ENCODE data around the gene MAFF.
A peak's percentile ranks its signal among the peaks of the same experiment; 100 is the strongest.

The MAFF gene

DNA sequence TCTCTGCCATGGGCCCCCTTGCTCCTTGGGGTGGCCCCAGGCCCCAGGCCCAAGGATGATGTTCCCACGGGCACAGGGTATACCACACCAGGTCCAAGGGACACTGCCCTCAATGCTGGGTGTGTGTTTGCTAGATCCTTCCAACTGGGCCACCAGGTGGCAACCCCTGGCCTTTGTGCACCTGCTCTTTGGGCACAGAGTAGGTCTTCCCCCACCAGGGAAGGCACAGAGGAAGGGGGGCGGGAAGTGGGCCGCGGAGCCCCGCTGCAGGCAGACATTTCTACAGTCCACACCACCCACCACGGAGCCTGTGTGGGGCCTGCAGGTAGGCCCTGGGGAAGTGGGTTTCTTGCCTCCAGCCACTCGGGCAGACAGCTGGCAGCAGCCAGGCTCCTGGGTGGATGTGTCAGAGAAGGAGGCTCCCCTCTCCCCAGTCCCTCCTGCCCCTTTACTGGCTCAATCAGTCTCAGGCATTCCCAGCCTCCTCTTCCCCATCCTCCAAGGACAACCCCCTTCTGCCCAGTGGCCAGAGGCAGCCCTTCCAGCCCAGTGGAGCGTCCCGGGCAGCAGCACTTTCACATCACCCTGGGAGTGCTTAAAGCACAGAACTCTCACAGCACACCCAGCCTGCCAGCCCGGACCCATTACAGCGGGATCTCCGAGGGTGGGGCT is 21.6 kb downstream of the MAFF start:
- no peak for DNase-seq (ENCODE audit: extremely low read depth, low read depth)
- TF ChIP-seq, protein P1, sequence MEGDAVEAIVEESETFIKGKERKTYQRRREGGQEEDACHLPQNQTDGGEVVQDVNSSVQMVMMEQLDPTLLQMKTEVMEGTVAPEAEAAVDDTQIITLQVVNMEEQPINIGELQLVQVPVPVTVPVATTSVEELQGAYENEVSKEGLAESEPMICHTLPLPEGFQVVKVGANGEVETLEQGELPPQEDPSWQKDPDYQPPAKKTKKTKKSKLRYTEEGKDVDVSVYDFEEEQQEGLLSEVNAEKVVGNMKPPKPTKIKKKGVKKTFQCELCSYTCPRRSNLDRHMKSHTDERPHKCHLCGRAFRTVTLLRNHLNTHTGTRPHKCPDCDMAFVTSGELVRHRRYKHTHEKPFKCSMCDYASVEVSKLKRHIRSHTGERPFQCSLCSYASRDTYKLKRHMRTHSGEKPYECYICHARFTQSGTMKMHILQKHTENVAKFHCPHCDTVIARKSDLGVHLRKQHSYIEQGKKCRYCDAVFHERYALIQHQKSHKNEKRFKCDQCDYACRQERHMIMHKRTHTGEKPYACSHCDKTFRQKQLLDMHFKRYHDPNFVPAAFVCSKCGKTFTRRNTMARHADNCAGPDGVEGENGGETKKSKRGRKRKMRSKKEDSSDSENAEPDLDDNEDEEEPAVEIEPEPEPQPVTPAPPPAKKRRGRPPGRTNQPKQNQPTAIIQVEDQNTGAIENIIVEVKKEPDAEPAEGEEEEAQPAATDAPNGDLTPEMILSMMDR (IDR thresholded peaks at IDR 0.05; ENCODE audit: low read depth, low read length, missing control alignments): no peak
- no peak overlapping the region for H3K4me3 ChIP-seq (replicated peaks; ENCODE audit: low read depth, low read length)

DNA sequence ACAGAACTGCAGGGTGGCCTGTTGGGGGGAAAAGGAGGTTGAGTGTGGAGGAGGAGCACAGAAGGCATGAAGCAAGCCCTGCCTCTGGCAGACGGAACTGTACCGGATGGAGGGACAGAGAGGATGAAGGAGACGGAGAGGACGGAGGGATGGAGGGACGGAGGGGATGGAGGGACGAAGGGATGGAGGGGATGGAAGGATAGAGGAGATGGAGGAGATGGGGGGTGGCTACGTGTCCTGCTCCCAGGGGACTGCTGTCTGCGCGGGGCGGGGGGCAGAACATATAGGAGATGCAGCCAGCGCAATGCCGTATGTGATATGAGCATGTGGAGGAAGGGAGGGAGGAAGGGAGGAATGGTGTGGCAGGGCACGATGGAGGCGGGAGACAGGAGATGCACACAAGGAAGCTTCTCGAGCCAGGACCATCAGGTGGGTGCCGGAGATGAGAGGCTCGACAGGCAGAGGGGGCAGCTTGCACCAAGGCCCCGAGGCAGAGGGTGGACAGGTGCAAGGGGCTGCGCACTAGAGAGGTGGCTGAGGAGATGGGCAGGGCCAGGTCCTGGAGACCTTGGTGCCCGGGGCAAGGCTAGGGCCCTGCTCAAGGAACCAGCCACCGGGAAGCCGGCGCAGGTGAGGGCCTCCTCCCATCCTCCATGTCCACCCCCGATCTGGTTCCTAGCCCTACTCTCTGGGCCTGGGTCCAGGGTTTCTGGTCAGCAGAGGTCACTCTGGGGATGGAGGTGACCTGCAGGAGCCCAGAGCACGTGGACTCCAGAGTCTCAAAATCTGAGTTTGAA is 25.3 kb downstream of the MAFF start:
- H3K4me3 ChIP-seq (replicated peaks; ENCODE audit: low read depth, low read length): no peak overlapping the region
- DNase-seq (ENCODE audit: extremely low read depth, low read depth): no peak

DNA sequence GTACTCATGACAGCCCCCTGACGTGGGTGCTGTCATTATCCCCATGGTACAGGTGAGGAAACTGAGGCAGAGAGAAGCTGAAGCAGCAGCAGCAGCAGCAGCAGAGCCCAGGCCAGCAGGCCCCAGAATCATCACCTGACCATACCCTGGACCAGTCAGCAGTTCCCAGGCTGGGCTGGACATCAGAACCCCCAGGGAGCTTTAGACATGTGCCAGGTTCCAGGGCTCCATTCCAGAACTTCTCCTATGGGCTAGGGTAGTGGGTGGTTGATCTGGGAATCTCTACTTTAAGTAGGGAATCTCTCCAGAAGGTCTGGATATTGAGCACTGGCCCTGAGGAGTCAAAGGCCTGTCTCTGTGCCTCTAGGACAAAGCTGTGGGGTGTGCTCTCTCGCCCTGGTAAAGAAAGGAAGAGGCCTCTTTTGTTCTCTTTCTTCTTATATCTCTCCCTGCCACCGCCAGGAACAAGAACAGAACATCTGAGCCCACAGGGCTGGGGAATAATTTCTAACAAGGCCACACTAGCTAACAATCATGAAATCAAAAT is 26.6 kb downstream of the MAFF start:
- no peak for DNase-seq (ENCODE audit: extremely low read depth, low read depth)
- H3K4me3 ChIP-seq (replicated peaks; ENCODE audit: low read depth, low read length): no peak overlapping the region
- TF ChIP-seq, protein P1 (IDR thresholded peaks at IDR 0.05; ENCODE audit: low read depth, low read length, missing control alignments): no peak

More for the DNA sequence above, 25.3 kb downstream of the MAFF start:
- TF ChIP-seq, protein P1 (IDR thresholded peaks at IDR 0.05; ENCODE audit: low read depth, low read length, missing control alignments): no peak

DNA sequence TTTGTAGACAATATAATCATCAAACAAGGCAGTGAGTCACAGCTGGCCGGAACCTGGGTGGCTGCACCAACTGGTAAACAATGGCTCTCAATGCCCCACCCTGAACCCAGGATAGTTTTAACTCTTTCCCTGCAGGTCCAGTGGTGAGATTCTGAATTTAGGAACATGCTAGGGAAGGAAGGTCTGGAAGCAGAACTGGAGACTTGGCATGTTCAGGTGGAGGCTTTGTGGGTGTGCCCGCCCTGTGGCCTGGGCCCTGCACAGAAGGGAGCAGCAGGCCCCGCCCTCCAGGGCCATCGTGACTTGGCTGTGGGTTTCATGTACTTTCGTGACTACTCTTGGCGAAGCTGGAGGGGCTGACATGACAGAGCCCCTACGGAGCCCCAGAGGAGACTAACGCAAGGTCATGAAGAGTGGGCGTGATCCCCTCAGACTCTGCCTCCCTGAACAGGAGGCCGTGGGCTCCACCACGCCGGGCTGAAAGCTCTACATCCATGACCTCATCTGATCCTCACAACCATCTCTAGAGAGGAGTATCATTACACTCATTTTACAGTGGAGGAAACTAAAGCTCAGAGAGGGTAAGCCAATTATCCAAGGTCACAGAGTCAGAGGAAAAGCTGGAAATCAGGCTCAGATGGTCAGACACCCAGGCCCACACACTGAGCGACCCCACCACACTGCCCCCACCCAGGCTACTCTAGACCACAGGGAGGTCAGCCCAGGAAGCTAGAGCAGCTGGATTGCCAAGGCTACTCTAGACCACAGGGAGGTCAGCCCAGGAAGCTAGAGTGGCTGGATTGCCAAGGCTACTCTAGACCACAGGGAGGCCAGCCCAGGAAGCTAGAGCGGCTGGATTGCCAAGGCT is 27.3 kb downstream of the MAFF start:
- TF ChIP-seq, protein P1 (IDR thresholded peaks at IDR 0.05; ENCODE audit: low read depth, low read length, missing control alignments): no peak
- no peak for DNase-seq (ENCODE audit: extremely low read depth, low read depth)
- H3K4me3 ChIP-seq (replicated peaks; ENCODE audit: low read depth, low read length): no peak overlapping the region

DNA sequence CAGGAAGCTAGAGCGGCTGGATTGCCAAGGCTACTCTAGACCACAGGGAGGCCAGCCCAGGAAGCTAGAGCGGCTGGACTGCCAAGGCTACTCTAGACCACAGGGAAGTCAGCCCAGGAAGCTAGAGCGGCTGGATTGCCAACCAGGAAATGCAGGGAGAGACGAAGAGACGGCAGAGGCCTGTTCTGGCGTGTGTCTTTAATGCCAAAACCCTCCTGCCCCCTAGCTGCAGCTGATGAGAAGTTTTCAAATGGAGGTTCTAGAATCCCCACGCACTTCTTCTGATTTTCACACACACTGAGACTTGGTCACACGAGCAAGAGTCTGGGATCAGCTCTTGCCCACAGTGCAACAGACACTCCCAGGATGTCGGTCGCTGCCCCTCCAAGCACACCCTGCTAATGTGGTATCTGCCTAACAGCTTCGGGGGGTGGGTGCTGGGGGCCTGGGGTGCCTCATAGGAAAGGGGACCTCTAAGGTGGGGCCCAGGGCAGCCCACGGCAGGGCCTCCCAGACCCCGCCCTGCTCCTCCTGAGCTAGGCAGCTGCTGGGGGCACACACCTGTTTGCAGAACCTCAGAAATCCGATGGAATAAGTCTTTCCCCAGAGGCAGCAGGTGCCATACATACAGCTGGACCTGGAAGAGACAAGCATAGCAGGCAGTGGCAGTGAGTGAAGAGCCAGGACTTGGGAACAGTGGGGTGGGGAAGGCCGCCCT is 28.5 kb downstream of the MAFF start:
- DNase-seq (ENCODE audit: extremely low read depth, low read depth): peak; percentile 44

More for the DNA sequence above, 28.5 kb downstream of the MAFF start:
- H3K4me3 ChIP-seq (replicated peaks; ENCODE audit: low read depth, low read length): no peak overlapping the region
- TF ChIP-seq, protein P1 (IDR thresholded peaks at IDR 0.05; ENCODE audit: low read depth, low read length, missing control alignments): peak; percentile 52
